HEK293 (cell line): ENCODE measurements around the gene DLX3.

Source experiments
- CTCF ChIA-PET: fragments of 350-600 bp; formaldehyde crosslinking; extraction: SDS; loops from one replicate; lab custom pipeline; 2021; ENCODE audit warnings: antibody characterized with exemption; lab: Yijun Ruan, JAX
- POLR2A ChIA-PET: fragments of 300-600 bp; formaldehyde crosslinking; extraction: SDS; loops from one replicate; lab custom pipeline; 2020; ENCODE audit warnings: antibody characterized with exemption, inconsistent platforms; lab: Yijun Ruan, JAX
- H3K27ac ChIP-seq: fragments of 200-500 bp; sonication (Bioruptor generic); 2 replicates; pipeline ENCODE4 v1.5.1; 2014; ENCODE audit warnings: low read depth, low read length, control low read depth, inconsistent platforms; ENCODE audit errors: extremely low read depth
- H3K36me3 ChIP-seq, 2 experiments: fragments of 200-500 bp in 1 of 2; sonication (Bioruptor generic) in 1 of 2; 1 replicate in 1 of 2; 2 replicates in 1 of 2; pipeline ENCODE4 v1.5.1; 2014 to 2017; ENCODE audit warnings: inconsistent platforms in 2 of 2, low read length in 2 of 2; ENCODE audit not compliant: control insufficient read depth in 2 of 2, insufficient read depth in 1 of 2
- H3K4me1 ChIP-seq: fragments of 200-500 bp; sonication (Bioruptor generic); 2 replicates; pipeline ENCODE4 v1.5.1; 2014; ENCODE audit warnings: mild to moderate bottlenecking, low read length, inconsistent platforms; ENCODE audit not compliant: control insufficient read depth, insufficient read depth
- H3K4me3 ChIP-seq: 2 replicates; pipeline ENCODE4 v1.5.1; 2011; ENCODE audit warnings: low read depth, mild to moderate bottlenecking, control low read depth, low read length, moderate library complexity
- H3K9me3 ChIP-seq: fragments of 200-500 bp; sonication (Bioruptor generic); 2 replicates; pipeline ENCODE4 v1.5.1; 2014; ENCODE audit warnings: low read depth, low read length, inconsistent platforms; ENCODE audit not compliant: control insufficient read depth, insufficient read depth
- MYNN ChIP-seq: fragments of 450-650 bp; formaldehyde crosslinking; IDR thresholded peaks from 2 replicates; pipeline ENCODE4 v1.5.1; 2016; ENCODE audit warnings: missing biosample characterization, missing genetic modification characterization, borderline replicate concordance
- SP7 ChIP-seq: fragments of 450-650 bp; formaldehyde crosslinking; IDR thresholded peaks from 2 replicates; pipeline ENCODE4 v1.5.1; 2016; ENCODE audit warnings: missing biosample characterization, missing genetic modification characterization
- TRIM28 ChIP-seq: IDR thresholded peaks from 2 replicates; pipeline ENCODE4 v1.6.1; 2011; ENCODE audit warnings: low read length, control low read depth, borderline replicate concordance
- ZBTB1 ChIP-seq: fragments of 450-650 bp; formaldehyde crosslinking; IDR thresholded peaks from 2 replicates; pipeline ENCODE4 v1.5.1; 2016; ENCODE audit warnings: missing biosample characterization, missing genetic modification characterization
- ZNF350 ChIP-seq: fragments of 450-650 bp; formaldehyde crosslinking; IDR thresholded peaks from 2 replicates; pipeline ENCODE4 v1.5.0; 2017; ENCODE audit warnings: missing biosample characterization, mild to moderate bottlenecking, missing genetic modification characterization
- ZNF391 ChIP-seq: fragments of 450-650 bp; formaldehyde crosslinking; IDR thresholded peaks from 2 replicates; pipeline ENCODE4 v1.5.1; 2016; ENCODE audit warnings: low read depth, missing biosample characterization, missing genetic modification characterization, borderline replicate concordance
- ZNF433 ChIP-seq: fragments of 450-650 bp; formaldehyde crosslinking; IDR thresholded peaks from 2 replicates; pipeline ENCODE4 v1.5.1; 2016; ENCODE audit warnings: missing biosample characterization, missing genetic modification characterization, low read depth
- ZNF529 ChIP-seq: fragments of 450-650 bp; formaldehyde crosslinking; IDR thresholded peaks from 2 replicates; pipeline ENCODE4 v1.5.1; 2017; ENCODE audit warnings: missing genetic modification characterization, missing biosample characterization; ENCODE audit not compliant: insufficient replicate concordance
- ZNF624 ChIP-seq: fragments of 450-650 bp; formaldehyde crosslinking; IDR thresholded peaks from 2 replicates; pipeline ENCODE4 v1.5.1; 2017; ENCODE audit warnings: missing biosample characterization, missing genetic modification characterization
- ZNF660 ChIP-seq: fragments of 450-650 bp; IDR thresholded peaks from 2 replicates; pipeline ENCODE4 v1.5.1; 2018; ENCODE audit warnings: missing biosample characterization, mild to moderate bottlenecking, missing genetic modification characterization
- ZNF776 ChIP-seq: fragments of 450-650 bp; formaldehyde crosslinking; IDR thresholded peaks from 2 replicates; pipeline ENCODE4 v1.5.0; 2017; ENCODE audit warnings: missing biosample characterization, missing genetic modification characterization, borderline replicate concordance
- ZNF791 ChIP-seq: fragments of 450-650 bp; formaldehyde crosslinking; IDR thresholded peaks from 2 replicates; pipeline ENCODE4 v1.5.1; 2016; ENCODE audit warnings: missing biosample characterization, missing genetic modification characterization
- TF ChIP-seq, protein P1 (sequence below): fragments of 450-650 bp; formaldehyde crosslinking; IDR thresholded peaks from 2 replicates; pipeline ENCODE4 v1.5.1; 2016; ENCODE audit warnings: missing biosample characterization, missing genetic modification characterization
- TF ChIP-seq, protein P2 (sequence below): fragments of 450-650 bp; IDR thresholded peaks from 2 replicates; pipeline ENCODE4 v1.5.1; 2018; ENCODE audit warnings: missing biosample characterization, mild to moderate bottlenecking, missing genetic modification characterization
- TF ChIP-seq, protein P3 (sequence below): fragments of 450-650 bp; formaldehyde crosslinking; IDR thresholded peaks from 2 replicates; pipeline ENCODE4 v1.5.1; 2016; ENCODE audit warnings: missing biosample characterization, missing genetic modification characterization
- TF ChIP-seq, protein P4 (sequence below): fragments of 450-650 bp; formaldehyde crosslinking; IDR thresholded peaks from 2 replicates; pipeline ENCODE4 v1.5.1; 2016; ENCODE audit warnings: missing biosample characterization, missing genetic modification characterization, low read depth
- TF ChIP-seq, protein P5 (sequence below): fragments of 450-650 bp; formaldehyde crosslinking; IDR thresholded peaks from 2 replicates; pipeline ENCODE4 v1.5.1; 2016; ENCODE audit warnings: missing biosample characterization, missing genetic modification characterization
- TF ChIP-seq, protein P6 (sequence below): fragments of 450-650 bp; formaldehyde crosslinking; IDR thresholded peaks from 2 replicates; pipeline ENCODE4 v1.5.1; 2017; ENCODE audit warnings: missing biosample characterization, missing genetic modification characterization
- TF ChIP-seq, protein P7 (sequence below): fragments of 450-650 bp; formaldehyde crosslinking; IDR thresholded peaks from 2 replicates; pipeline ENCODE4 v1.5.1; 2016; ENCODE audit warnings: missing biosample characterization, missing genetic modification characterization, borderline replicate concordance

The DLX3 gene

DNA sequence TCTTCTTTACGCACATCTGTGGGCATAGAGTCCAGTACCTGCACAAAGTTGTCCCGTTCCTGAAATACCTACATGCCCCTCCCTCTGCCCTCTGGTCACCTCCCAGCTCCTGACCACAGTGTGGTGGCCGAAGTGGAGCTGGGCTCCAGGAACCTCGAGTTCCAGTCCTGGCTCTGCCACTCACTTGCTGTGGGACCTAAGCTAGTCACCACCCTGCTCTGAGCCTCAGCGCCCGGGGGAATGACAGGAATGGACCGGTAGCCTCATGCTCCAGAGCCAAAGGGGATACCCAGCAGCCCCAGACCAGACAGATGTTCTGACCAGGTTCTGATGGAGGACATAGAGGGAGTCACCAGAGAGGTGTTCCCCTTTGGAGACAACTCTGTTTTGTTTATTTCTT, 34.2 kb upstream of the DLX3 start (continued):
- TF ChIP-seq, protein P1, sequence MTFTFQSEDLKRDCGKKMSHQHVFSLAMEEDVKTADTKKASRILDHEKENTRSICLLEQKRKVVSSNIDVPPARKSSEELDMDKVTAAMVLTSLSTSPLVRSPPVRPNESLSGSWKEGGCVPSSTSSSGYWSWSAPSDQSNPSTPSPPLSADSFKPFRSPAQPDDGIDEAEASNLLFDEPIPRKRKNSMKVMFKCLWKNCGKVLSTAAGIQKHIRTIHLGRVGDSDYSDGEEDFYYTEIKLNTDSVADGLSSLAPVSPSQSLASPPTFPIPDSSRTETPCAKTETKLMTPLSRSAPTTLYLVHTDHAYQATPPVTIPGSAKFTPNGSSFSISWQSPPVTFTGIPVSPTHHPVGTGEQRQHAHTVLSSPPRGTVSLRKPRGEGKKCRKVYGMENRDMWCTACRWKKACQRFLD, result no peak
- TF ChIP-seq, protein P2, sequence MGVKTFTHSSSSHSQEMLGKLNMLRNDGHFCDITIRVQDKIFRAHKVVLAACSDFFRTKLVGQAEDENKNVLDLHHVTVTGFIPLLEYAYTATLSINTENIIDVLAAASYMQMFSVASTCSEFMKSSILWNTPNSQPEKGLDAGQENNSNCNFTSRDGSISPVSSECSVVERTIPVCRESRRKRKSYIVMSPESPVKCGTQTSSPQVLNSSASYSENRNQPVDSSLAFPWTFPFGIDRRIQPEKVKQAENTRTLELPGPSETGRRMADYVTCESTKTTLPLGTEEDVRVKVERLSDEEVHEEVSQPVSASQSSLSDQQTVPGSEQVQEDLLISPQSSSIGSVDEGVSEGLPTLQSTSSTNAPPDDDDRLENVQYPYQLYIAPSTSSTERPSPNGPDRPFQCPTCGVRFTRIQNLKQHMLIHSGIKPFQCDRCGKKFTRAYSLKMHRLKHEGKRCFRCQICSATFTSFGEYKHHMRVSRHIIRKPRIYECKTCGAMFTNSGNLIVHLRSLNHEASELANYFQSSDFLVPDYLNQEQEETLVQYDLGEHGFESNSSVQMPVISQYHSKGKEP (tag by site-specific recombination), result no peak

DNA sequence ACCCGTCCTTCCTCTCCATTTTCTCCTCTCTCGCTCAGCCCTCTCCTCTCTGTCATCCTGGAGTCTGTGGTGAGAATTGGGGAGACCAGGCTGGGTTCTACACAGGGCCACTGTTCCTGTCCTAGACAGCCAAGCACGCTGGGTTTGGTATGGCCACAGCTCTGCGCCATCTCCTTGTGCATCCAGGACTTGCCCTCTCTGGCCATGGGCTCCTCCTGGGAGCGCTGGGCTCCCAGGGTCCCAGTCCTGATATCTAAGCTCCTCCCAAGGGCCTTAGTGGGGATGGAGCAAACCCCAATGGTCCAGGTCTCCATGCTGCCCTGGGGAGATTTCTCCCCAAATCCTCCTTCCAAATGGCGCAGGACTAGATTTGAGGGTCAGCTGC, 33.7 kb upstream of the DLX3 start:
- Histone ChIP-seq H3K9me3 (no peaks in the 10 kb centered on the region), H3K4me1 (no peaks in the 10 kb centered on the region), H3K27ac (no peak overlapping the region)
- POLR2A ChIA-PET, result no interaction called here
- CTCF ChIA-PET, result interaction anchor here (0.7 to 8.9 kb wide), 6 partner anchors 27 to 64 kb away, joined by 3 to 171 read pairs (median 62); partner anchors contain the start of genes ITGA3 and PDK2
- TF ChIP-seq ZNF776 (tag by site-specific recombination) (no peak), MYNN (tag by site-specific recombination) (no peak), ZNF791 (tag by site-specific recombination) (no peak), ZNF529 (no peak)
- TF ChIP-seq, protein P3, sequence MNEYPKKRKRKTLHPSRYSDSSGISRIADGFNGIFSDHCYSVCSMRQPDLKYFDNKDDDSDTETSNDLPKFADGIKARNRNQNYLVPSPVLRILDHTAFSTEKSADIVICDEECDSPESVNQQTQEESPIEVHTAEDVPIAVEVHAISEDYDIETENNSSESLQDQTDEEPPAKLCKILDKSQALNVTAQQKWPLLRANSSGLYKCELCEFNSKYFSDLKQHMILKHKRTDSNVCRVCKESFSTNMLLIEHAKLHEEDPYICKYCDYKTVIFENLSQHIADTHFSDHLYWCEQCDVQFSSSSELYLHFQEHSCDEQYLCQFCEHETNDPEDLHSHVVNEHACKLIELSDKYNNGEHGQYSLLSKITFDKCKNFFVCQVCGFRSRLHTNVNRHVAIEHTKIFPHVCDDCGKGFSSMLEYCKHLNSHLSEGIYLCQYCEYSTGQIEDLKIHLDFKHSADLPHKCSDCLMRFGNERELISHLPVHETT (tag by site-specific recombination), result no peak
- TF ChIP-seq, all 188 proteins: peak for 0
- Histone ChIP-seq H3K4me3 (no peak overlapping the region), H3K36me3 (no peaks in the 10 kb centered on the region)

DNA sequence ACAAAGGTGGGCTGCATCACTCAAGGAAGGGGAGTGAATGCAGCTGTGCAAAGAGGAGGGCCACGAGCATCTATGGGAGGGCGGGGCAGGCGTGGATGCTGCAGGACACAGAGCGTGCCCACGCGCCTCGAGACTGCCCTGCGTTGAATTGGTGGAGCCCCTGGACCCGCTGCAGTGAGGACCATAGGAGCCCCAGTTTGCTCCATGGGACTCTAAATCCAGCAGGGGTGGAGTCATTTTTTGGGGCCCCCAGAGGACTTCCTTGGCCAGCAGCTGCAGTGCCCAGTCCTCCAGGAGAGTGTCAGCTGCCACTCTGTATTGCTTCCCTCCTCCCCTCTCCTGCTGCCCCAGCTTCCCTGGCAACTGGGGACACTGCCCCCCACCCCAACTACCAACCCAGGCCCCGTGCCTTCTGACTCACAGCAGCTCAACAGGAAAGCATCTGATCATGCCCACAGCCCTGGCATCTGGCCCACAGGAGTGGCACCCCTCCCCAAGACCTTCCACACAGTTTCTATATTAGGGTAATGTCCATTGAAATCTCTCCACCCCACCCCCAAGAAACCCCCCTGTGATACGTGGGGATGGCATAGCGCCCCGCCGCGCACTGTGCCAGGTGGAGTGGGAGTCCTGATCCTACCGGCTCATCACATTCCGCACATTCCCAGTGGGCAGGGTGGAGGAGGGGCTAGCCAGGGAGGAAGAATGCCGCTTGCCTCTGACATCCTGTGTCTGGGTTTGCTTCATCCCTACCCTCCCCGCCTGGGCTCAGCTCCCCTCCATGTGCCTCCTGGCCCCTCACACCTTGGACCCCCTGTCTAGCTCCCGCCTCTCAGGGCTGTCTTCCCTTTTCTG, 33.1 kb upstream of the DLX3 start:
- Histone ChIP-seq H3K36me3 (no peaks in the 10 kb centered on the region), H3K4me3 (no peak overlapping the region), H3K9me3 (no peaks in the 10 kb centered on the region), H3K27ac (no peak overlapping the region), H3K4me1 (no peaks in the 10 kb centered on the region)
- POLR2A ChIA-PET, result no interaction called here
- CTCF ChIA-PET, result interaction anchor here (0.6 to 8.9 kb wide), 11 partner anchors 12 to 149 kb away, joined by 3 to 171 read pairs (median 5); partner anchors contain the start of genes ITGA3 and PDK2
- TF ChIP-seq ZNF433 (tag by site-specific recombination), result no peak
- TF ChIP-seq, protein P4, sequence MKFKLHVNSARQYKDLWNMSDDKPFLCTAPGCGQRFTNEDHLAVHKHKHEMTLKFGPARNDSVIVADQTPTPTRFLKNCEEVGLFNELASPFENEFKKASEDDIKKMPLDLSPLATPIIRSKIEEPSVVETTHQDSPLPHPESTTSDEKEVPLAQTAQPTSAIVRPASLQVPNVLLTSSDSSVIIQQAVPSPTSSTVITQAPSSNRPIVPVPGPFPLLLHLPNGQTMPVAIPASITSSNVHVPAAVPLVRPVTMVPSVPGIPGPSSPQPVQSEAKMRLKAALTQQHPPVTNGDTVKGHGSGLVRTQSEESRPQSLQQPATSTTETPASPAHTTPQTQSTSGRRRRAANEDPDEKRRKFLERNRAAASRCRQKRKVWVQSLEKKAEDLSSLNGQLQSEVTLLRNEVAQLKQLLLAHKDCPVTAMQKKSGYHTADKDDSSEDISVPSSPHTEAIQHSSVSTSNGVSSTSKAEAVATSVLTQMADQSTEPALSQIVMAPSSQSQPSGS (tag by site-specific recombination), result no peak
- TF ChIP-seq ZNF660 (tag by site-specific recombination), result no peak
- TF ChIP-seq, protein P5, sequence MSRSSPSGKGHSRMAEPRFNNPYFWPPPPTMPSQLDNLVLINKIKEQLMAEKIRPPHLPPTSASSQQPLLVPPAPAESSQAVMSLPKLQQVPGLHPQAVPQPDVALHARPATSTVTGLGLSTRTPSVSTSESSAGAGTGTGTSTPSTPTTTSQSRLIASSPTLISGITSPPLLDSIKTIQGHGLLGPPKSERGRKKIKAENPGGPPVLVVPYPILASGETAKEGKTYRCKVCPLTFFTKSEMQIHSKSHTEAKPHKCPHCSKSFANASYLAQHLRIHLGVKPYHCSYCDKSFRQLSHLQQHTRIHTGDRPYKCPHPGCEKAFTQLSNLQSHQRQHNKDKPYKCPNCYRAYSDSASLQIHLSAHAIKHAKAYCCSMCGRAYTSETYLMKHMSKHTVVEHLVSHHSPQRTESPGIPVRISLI (tag by site-specific recombination), result no peak
- no peak for TF ChIP-seq ZNF624 (tag by site-specific recombination)
- no peak for TF ChIP-seq ZBTB1 (tag by site-specific recombination)
- TF ChIP-seq, protein P6, sequence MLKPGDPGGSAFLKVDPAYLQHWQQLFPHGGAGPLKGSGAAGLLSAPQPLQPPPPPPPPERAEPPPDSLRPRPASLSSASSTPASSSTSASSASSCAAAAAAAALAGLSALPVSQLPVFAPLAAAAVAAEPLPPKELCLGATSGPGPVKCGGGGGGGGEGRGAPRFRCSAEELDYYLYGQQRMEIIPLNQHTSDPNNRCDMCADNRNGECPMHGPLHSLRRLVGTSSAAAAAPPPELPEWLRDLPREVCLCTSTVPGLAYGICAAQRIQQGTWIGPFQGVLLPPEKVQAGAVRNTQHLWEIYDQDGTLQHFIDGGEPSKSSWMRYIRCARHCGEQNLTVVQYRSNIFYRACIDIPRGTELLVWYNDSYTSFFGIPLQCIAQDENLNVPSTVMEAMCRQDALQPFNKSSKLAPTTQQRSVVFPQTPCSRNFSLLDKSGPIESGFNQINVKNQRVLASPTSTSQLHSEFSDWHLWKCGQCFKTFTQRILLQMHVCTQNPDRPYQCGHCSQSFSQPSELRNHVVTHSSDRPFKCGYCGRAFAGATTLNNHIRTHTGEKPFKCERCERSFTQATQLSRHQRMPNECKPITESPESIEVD (tag by site-specific recombination), result no peak
- TF ChIP-seq ZNF350, result no peak
- TF ChIP-seq, protein P7, sequence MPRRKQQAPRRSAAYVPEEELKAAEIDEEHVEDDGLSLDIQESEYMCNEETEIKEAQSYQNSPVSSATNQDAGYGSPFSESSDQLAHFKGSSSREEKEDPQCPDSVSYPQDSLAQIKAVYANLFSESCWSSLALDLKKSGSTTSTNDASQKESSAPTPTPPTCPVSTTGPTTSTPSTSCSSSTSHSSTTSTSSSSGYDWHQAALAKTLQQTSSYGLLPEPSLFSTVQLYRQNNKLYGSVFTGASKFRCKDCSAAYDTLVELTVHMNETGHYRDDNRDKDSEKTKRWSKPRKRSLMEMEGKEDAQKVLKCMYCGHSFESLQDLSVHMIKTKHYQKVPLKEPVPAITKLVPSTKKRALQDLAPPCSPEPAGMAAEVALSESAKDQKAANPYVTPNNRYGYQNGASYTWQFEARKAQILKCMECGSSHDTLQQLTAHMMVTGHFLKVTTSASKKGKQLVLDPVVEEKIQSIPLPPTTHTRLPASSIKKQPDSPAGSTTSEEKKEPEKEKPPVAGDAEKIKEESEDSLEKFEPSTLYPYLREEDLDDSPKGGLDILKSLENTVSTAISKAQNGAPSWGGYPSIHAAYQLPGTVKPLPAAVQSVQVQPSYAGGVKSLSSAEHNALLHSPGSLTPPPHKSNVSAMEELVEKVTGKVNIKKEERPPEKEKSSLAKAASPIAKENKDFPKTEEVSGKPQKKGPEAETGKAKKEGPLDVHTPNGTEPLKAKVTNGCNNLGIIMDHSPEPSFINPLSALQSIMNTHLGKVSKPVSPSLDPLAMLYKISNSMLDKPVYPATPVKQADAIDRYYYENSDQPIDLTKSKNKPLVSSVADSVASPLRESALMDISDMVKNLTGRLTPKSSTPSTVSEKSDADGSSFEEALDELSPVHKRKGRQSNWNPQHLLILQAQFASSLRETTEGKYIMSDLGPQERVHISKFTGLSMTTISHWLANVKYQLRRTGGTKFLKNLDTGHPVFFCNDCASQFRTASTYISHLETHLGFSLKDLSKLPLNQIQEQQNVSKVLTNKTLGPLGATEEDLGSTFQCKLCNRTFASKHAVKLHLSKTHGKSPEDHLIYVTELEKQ (tag by site-specific recombination), result no peak
- TF ChIP-seq ZNF391 (tag by site-specific recombination), result no peak
- no peak for TF ChIP-seq SP7
- no peak for TF ChIP-seq TRIM28
